Germinal center (tissue), 1 donor: ENCODE data around the gene DNAH8.

ENCODE experiments used
- DNase-seq: peaks from one replicate; pipeline ENCODE4 v3.0.0; 2012; ENCODE audit warnings: mixed read lengths, low spot score

DNAH8 gene

GRCh38 chr6:39075807-39076622 is 360.9 kb downstream of the DNAH8 start:
- no peak for DNase-seq

GRCh38 chr6:39076623-39077535 is 361.8 kb downstream of the DNAH8 start:
- no peak for DNase-seq

- no peak for DNase-seq
These were observed 362.9 kb downstream of the DNAH8 start for GRCh38 chr6:39077882-39078594.

GRCh38 chr6:39078695-39079094 is 363.6 kb downstream of the DNAH8 start:
- no peak for DNase-seq

GRCh38 chr6:39079197-39080125 is 364.4 kb downstream of the DNAH8 start:
- no peak for DNase-seq
